HEK293T (cell line): ENCODE measurements around the gene TEX55.

Source experiments
- FOXK2 ChIP-seq: fragments of 450-650 bp; IDR thresholded peaks from 2 replicates; pipeline ENCODE4 v1.6.1; 2016; ENCODE audit warnings: mild to moderate bottlenecking
- FOXM1 ChIP-seq: fragments of 450-650 bp; IDR thresholded peaks from 2 replicates; pipeline ENCODE4 v1.6.1; 2017; ENCODE audit warnings: mild to moderate bottlenecking, borderline replicate concordance
- SP1 ChIP-seq: fragments of 450-650 bp; IDR thresholded peaks from 2 replicates; pipeline ENCODE4 v1.6.1; 2017

- TF ChIP-seq SP1 (no peak), FOXK2 (no peak), FOXM1 (no peak)
These were observed 49.1 kb downstream of the TEX55 start for GRCh38 chr3:119195151-119195476.
